Measurements from ENCODE around the gene PEX11G. TPM values are rescaled to one million over a fixed set of nuclear protein-coding genes. Genes with fewer than 3 reads are reported as not detected.

The PEX11G gene
- total and polyA plus RNA-seq, 2 donors (not counting 3 experiments of a cell fraction or from before 2014, with no cell fraction given) = 1.3 to 1.9 TPM

DNA sequence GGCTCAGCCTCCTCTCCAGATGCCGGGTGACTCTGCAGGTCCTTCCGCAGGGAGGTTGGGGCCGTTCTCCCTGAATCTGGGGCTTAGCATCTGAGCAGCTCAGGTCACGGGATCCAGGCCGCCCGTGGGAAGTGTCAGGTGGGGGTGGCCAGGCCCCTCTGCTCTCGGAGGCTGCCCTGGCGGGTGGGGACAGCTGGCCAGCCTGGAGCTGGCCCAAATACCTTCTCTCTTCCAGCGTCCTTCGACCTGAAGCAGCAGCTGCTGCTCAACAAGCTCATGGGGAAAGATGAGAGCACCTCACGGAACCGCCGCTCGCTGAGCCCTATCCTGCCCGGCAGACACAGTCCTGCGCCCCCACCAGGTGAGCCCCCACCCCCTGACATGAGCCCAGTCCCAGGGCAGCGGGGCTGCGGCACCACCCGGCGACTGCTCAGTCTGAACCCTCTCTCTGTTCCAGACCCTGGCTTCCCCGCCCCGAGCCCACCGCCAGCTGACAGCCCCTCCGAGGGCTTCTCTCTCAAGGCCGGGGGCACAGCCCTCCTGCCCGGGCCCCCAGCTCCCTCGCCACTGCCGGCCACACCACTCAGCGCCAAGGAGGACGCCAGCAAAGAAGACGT lies 19.1 kb downstream of the PEX11G start:
- H3K9ac ChIP-seq (replicated peaks; ENCODE audit: extremely low read depth, insufficient read depth, low read length) = no peak overlapping the region
- H3K4me3 ChIP-seq (replicated peaks in 1 of 3; ENCODE audit: insufficient read depth in 1 of 3, low read depth in 1 of 3, low read length in 3 of 3) = no peak overlapping the region
- H3K27me3 ChIP-seq (ENCODE audit: control insufficient read depth in 2 of 2, insufficient read depth in 2 of 2, low read length in 2 of 2) = no peaks in the 10 kb centered on the region
- H3K27ac ChIP-seq (ENCODE audit: insufficient read depth, low read depth, low read length) = no peak overlapping the region
- no peaks in the 10 kb centered on the region for H3K79me2 ChIP-seq (ENCODE audit: control insufficient read depth, insufficient read depth, low read length)
- DNase-seq (ENCODE audit: low read depth, low spot score) (no peak), FAIRE-seq (no peak)
- TF ChIP-seq, protein P1, sequence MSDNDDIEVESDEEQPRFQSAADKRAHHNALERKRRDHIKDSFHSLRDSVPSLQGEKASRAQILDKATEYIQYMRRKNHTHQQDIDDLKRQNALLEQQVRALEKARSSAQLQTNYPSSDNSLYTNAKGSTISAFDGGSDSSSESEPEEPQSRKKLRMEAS (IDR thresholded peaks at IDR 0.05; ENCODE audit: insufficient read depth, insufficient read length) = no peak
- TF ChIP-seq POLR2AphosphoS5 (IDR thresholded peaks at IDR 0.05; ENCODE audit: insufficient read depth, low read depth, low read length) = no peak
- intact Hi-C loops (cut with micrococcal nuclease) (no loop called here), dilution Hi-C loops (cut with MboI; ENCODE audit: extremely low pct_ligation_motif_present, low sequenced_read_pairs) (no loop called here)
- H2AFZ ChIP-seq (ENCODE audit: low read depth, low read length) = no peak overlapping the region
- BruUV-seq (replicated peaks) = no TSS peak
- no peaks in the 10 kb centered on the region for H3K4me1 ChIP-seq (ENCODE audit: control insufficient read depth, extremely low read depth, insufficient read depth, low read length)
- ChIA-PET CTCF (no interaction called here), POLR2A (no interaction called here)
- no peaks in the 10 kb centered on the region for H3K9me3 ChIP-seq (replicated peaks; ENCODE audit: control insufficient read depth, insufficient read depth, low read length)
- H3K9me1 ChIP-seq (replicated peaks; ENCODE audit: control insufficient read depth, extremely low read depth, insufficient read depth, low read length) = no peaks in the 10 kb centered on the region
- peaks cover 2 to 11% of the 10 kb centered on the region in 2 experiments for H3K36me3 ChIP-seq (ENCODE audit: control insufficient read depth in 2 of 2, extremely low read depth in 1 of 2, insufficient read depth in 2 of 2, low read length in 2 of 2)
- H4K20me1 ChIP-seq (replicated peaks; ENCODE audit: control insufficient read depth, extremely low read depth, insufficient read depth, low read length) = no peaks in the 10 kb centered on the region
- H3K4me2 ChIP-seq (ENCODE audit: insufficient read depth, low read length) = no peak overlapping the region

DNA sequence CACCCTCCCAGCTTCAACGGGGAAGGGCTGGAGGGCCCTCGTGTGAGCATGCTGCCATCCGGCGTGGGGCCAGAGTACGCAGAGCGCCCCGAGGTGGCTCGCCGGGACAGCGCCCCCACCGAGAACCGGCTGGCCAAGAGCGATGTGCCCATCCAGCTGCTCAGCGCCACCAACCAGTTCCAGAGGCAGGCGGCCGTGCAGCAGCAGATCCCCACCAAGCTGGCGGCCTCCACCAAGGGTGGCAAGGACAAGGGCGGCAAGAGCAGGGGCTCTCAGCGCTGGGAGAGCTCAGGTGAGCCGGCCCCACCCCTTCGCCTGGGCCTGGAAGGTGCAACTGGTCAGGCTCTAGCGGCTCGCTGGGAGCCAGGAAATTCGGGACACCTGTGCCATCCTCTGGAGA lies 20.0 kb downstream of the PEX11G start:
- H3K9me3 ChIP-seq (replicated peaks; ENCODE audit: control insufficient read depth, insufficient read depth, low read length) = no peaks in the 10 kb centered on the region
- ChIA-PET POLR2A (no interaction called here), CTCF (no interaction called here)
- TF ChIP-seq EZH2 (IDR thresholded peaks at IDR 0.05; ENCODE audit: borderline replicate concordance, low read depth, low read length, severe bottlenecking) = no peak
- no peak overlapping the region for H2AFZ ChIP-seq (ENCODE audit: low read depth, low read length)
- no TSS peak for BruUV-seq (replicated peaks)
- no peaks in the 10 kb centered on the region for H3K4me1 ChIP-seq (ENCODE audit: control insufficient read depth, extremely low read depth, insufficient read depth, low read length)
- no peaks in the 10 kb centered on the region for H3K9me1 ChIP-seq (replicated peaks; ENCODE audit: control insufficient read depth, extremely low read depth, insufficient read depth, low read length)
- H3K27me3 ChIP-seq (ENCODE audit: control insufficient read depth in 2 of 2, insufficient read depth in 2 of 2, low read length in 2 of 2) = no peaks in the 10 kb centered on the region
- H3K79me2 ChIP-seq (ENCODE audit: control insufficient read depth, insufficient read depth, low read length) = no peaks in the 10 kb centered on the region
- no peak overlapping the region for H3K4me3 ChIP-seq (replicated peaks in 1 of 3; ENCODE audit: insufficient read depth in 1 of 3, low read depth in 1 of 3, low read length in 3 of 3)
- no peak overlapping the region for H3K27ac ChIP-seq (ENCODE audit: insufficient read depth, low read depth, low read length)
- intact Hi-C loops (cut with micrococcal nuclease) = no loop called here
- dilution Hi-C loops (cut with MboI; ENCODE audit: extremely low pct_ligation_motif_present, low sequenced_read_pairs) = no loop called here
- FAIRE-seq (no peak), DNase-seq (ENCODE audit: low read depth, low spot score) (no peak)
- H3K36me3 ChIP-seq (ENCODE audit: control insufficient read depth in 2 of 2, extremely low read depth in 1 of 2, insufficient read depth in 2 of 2, low read length in 2 of 2) = peaks cover 2 to 11% of the 10 kb centered on the region in 2 experiments
- H3K4me2 ChIP-seq (ENCODE audit: insufficient read depth, low read length) = no peak overlapping the region
- H3K9ac ChIP-seq (replicated peaks; ENCODE audit: extremely low read depth, insufficient read depth, low read length) = no peak overlapping the region
- no peaks in the 10 kb centered on the region for H4K20me1 ChIP-seq (replicated peaks; ENCODE audit: control insufficient read depth, extremely low read depth, insufficient read depth, low read length)
